Spinal cord (tissue), 10 donors: ENCODE measurements around the gene MEIOSIN. TPM values are rescaled to one million over a fixed set of nuclear protein-coding genes. Genes with fewer than 3 reads are reported as not detected.

ENCODE experiments used
- DNase-seq, 6 donors: peaks; one replicate each; pipeline versions ENCODE4 v3.0.0 to v3.0.0-alpha.2; 2013 to 2015; ENCODE audit warnings: low spot score in 6 of 6, low read depth in 4 of 6
- H3K27ac ChIP-seq: one replicate; pipeline ENCODE4 v1.5.1; 2013; ENCODE audit warnings: low read depth, low read length, control low read depth
- H3K27me3 ChIP-seq: one replicate; pipeline ENCODE4 v1.6.1; 2013; ENCODE audit warnings: low read length; ENCODE audit not compliant: control insufficient read depth, insufficient read depth
- H3K36me3 ChIP-seq: one replicate; pipeline ENCODE4 v1.6.1; 2013; ENCODE audit warnings: low read length; ENCODE audit not compliant: control insufficient read depth, insufficient read depth
- H3K4me1 ChIP-seq: one replicate; pipeline ENCODE4 v1.6.1; 2013; ENCODE audit warnings: low read length; ENCODE audit not compliant: control insufficient read depth, insufficient read depth
- H3K4me3 ChIP-seq: one replicate; pipeline ENCODE4 v1.5.1; 2013; ENCODE audit warnings: low read depth, low read length, control low read depth
- H3K9me3 ChIP-seq: one replicate; pipeline ENCODE4 v1.6.1; 2013; ENCODE audit warnings: low read length; ENCODE audit not compliant: control insufficient read depth, insufficient read depth
- WGBS: methylation state at CpG from one replicate; pipeline ENCODE4 v1.1.5; 2013; ENCODE audit warnings: missing lambda C conversion rate; ENCODE audit not compliant: insufficient coverage; 5-methylcytosine and 5-hydroxymethylcytosine counted together
- polyA plus RNA-seq, 2 donors: library from polyadenylated mRNA; unstranded; fragments of 120-200 nt; gene quantifications; one replicate each; pipeline ENCODE4 v1.2.1, GENCODE V29; 2013; ENCODE audit not compliant: insufficient read length in 2 of 2
- total RNA-seq, 2 donors: library from RNA; depleted of rRNA in 1 of 2; stranded (reverse); fragments of 120-200 nt in 1 of 2; fragments of >200 nt in 1 of 2; gene quantifications; one replicate each; pipeline versions ENCODE4 v1.2.3 to v1.2.4, GENCODE V29; 2013 to 2014
- donor health status: healthy.

Gene MEIOSIN
- total and polyA plus RNA-seq, 4 donors: not detected

GRCh38 chr19:45809643-45810159, 76.5 kb downstream of the MEIOSIN start:
- 25% methylated on average over 3 of the region's 7 CpGs for WGBS
- Histone ChIP-seq H3K36me3 (peaks cover 6% of the 10 kb centered on the region), H3K4me3 (no peak overlapping the region), H3K4me1 (peaks cover 4% of the 10 kb centered on the region), H3K9me3 (no peaks in the 10 kb centered on the region), H3K27me3 (no peaks in the 10 kb centered on the region), H3K27ac (no peak overlapping the region)
- no peak for DNase-seq

- no peak for DNase-seq
- 88% methylated on average over 6 of the region's 6 CpGs for WGBS
- Histone ChIP-seq H3K27ac (no peak overlapping the region), H3K4me3 (no peak overlapping the region), H3K36me3 (peaks cover 16% of the 10 kb centered on the region), H3K27me3 (no peaks in the 10 kb centered on the region), H3K9me3 (no peaks in the 10 kb centered on the region), H3K4me1 (peaks cover 28% of the 10 kb centered on the region)
Observed at GRCh38 chr19:45812297-45812696, 79.1 kb downstream of the MEIOSIN start.

Other genes with a start within 250 kb of the MEIOSIN start
- gene RTN2, start 236.4 kb upstream of the MEIOSIN start, total RNA-seq: 10 to 100 TPM; 15.7 to 30.5 TPM
- gene RTN2, start 236.4 kb upstream of the MEIOSIN start, polyA plus RNA-seq: 10 to 100 TPM; 62.5 to 68.2 TPM
- 1 to 10 TPM in 1 of 2 donors, under 1 TPM in 1; 0.79 to 1.5 TPM for gene PPM1N, start 235.0 kb upstream of the MEIOSIN start, total RNA-seq
- gene PPM1N, start 235.0 kb upstream of the MEIOSIN start, polyA plus RNA-seq: 1 to 10 TPM; 1.8 to 2.1 TPM
- 10 to 100 TPM; 19.6 to 35.8 TPM for gene VASP, start 226.0 kb upstream of the MEIOSIN start, total RNA-seq
- 10 to 100 TPM; 34.1 to 34.9 TPM for gene VASP, start 226.0 kb upstream of the MEIOSIN start, polyA plus RNA-seq
- 1 to 10 TPM; 3.9 to 5.8 TPM for gene OPA3, start 148.6 kb upstream of the MEIOSIN start, total RNA-seq
- 10 to 100 TPM in 1 of 2 donors, 1 to 10 TPM in 1; 9.3 to 11.0 TPM for gene OPA3, start 148.6 kb upstream of the MEIOSIN start, polyA plus RNA-seq
- 1 to 10 TPM in 1 of 2 donors, under 1 TPM in 1; 0.30 to 1.2 TPM for gene GPR4, start 131.2 kb upstream of the MEIOSIN start, total RNA-seq
- 1 to 10 TPM; 1.7 to 3.1 TPM for gene GPR4, start 131.2 kb upstream of the MEIOSIN start, polyA plus RNA-seq
- gene EML2, start 94.0 kb upstream of the MEIOSIN start, total RNA-seq: 10 to 100 TPM; 37.6 to 92.6 TPM
- gene EML2, start 94.0 kb upstream of the MEIOSIN start, polyA plus RNA-seq: 100 to 1,000 TPM; 107 to 135 TPM
- under 1 TPM; 0.30 to 0.55 TPM for gene GIPR, start 65.2 kb upstream of the MEIOSIN start, total RNA-seq
- 1 to 10 TPM; 1.4 to 1.9 TPM for gene GIPR, start 65.2 kb upstream of the MEIOSIN start, polyA plus RNA-seq
- gene SNRPD2, start 41.5 kb upstream of the MEIOSIN start, total RNA-seq: 100 to 1,000 TPM; 170 to 393 TPM
- 100 to 1,000 TPM; 251 to 270 TPM for gene SNRPD2, start 41.5 kb upstream of the MEIOSIN start, polyA plus RNA-seq
- 1 to 10 TPM; 4.3 to 5.2 TPM for gene QPCTL, start 40.8 kb upstream of the MEIOSIN start, total RNA-seq
- 10 to 100 TPM; 11.6 to 16.8 TPM for gene QPCTL, start 40.8 kb upstream of the MEIOSIN start, polyA plus RNA-seq
- gene FBXO46, start 2.5 kb upstream of the MEIOSIN start, total RNA-seq: 10 to 100 TPM in 1 of 2 donors, 1 to 10 TPM in 1; 3.5 to 11.0 TPM
- 10 to 100 TPM; 11.4 to 13.6 TPM for gene FBXO46, start 2.5 kb upstream of the MEIOSIN start, polyA plus RNA-seq
- gene SIX5, start 35.8 kb downstream of the MEIOSIN start, total RNA-seq: 10 to 100 TPM in 1 of 2 donors, 1 to 10 TPM in 1; 4.1 to 20.2 TPM
- 10 to 100 TPM; 11.2 to 17.5 TPM for gene SIX5, start 35.8 kb downstream of the MEIOSIN start, polyA plus RNA-seq
- 10 to 100 TPM; 16.5 to 35.4 TPM for gene DMPK, start 49.1 kb downstream of the MEIOSIN start, total RNA-seq
- 100 to 1,000 TPM; 113 to 155 TPM for gene DMPK, start 49.1 kb downstream of the MEIOSIN start, polyA plus RNA-seq
- 10 to 100 TPM; 27.0 to 42.7 TPM for gene DMWD, start 59.4 kb downstream of the MEIOSIN start, total RNA-seq
- gene DMWD, start 59.4 kb downstream of the MEIOSIN start, polyA plus RNA-seq: 100 to 1,000 TPM in 1 of 2 donors, 10 to 100 TPM in 1; 82.9 to 101 TPM
- under 1 TPM in 1 of 2 donors, not detected in 1; 0.11 TPM for gene RSPH6A, start 81.9 kb downstream of the MEIOSIN start, total RNA-seq
- under 1 TPM in 1 of 2 donors, not detected in 1; 0.09 TPM for gene RSPH6A, start 81.9 kb downstream of the MEIOSIN start, polyA plus RNA-seq
- gene SYMPK, start 129.7 kb downstream of the MEIOSIN start, total RNA-seq: 10 to 100 TPM; 23.2 to 39.6 TPM
- gene SYMPK, start 129.7 kb downstream of the MEIOSIN start, polyA plus RNA-seq: 10 to 100 TPM; 51.4 to 63.9 TPM
- not detected for gene FOXA3, start 130.9 kb downstream of the MEIOSIN start, total RNA-seq
- not detected for gene FOXA3, start 130.9 kb downstream of the MEIOSIN start, polyA plus RNA-seq
- 10 to 100 TPM; 18.7 to 28.1 TPM for gene IRF2BP1, start 152.7 kb downstream of the MEIOSIN start, total RNA-seq
- gene IRF2BP1, start 152.7 kb downstream of the MEIOSIN start, polyA plus RNA-seq: 10 to 100 TPM; 32.1 to 34.0 TPM
- gene MYPOP, start 169.2 kb downstream of the MEIOSIN start, total RNA-seq: 1 to 10 TPM; 1.3 to 2.5 TPM
- gene MYPOP, start 169.2 kb downstream of the MEIOSIN start, polyA plus RNA-seq: 10 to 100 TPM; 10.9 to 13.6 TPM
- gene NANOS2, start 181.3 kb downstream of the MEIOSIN start, total RNA-seq: under 1 TPM in 1 of 2 donors, not detected in 1; 0.11 TPM
- gene NANOS2, start 181.3 kb downstream of the MEIOSIN start, polyA plus RNA-seq: under 1 TPM; 0.15 to 0.21 TPM
- 1 to 10 TPM; 5.4 to 5.7 TPM for gene NOVA2, start 240.4 kb downstream of the MEIOSIN start, total RNA-seq
- gene NOVA2, start 240.4 kb downstream of the MEIOSIN start, polyA plus RNA-seq: 10 to 100 TPM; 49.3 to 52.4 TPM